Measurements from ENCODE around the gene CEP152.

CEP152 gene

GRCh38 chr15:48695827-48696573 is 114.9 kb downstream of the CEP152 start:
- DNase-seq = no peak

DNA sequence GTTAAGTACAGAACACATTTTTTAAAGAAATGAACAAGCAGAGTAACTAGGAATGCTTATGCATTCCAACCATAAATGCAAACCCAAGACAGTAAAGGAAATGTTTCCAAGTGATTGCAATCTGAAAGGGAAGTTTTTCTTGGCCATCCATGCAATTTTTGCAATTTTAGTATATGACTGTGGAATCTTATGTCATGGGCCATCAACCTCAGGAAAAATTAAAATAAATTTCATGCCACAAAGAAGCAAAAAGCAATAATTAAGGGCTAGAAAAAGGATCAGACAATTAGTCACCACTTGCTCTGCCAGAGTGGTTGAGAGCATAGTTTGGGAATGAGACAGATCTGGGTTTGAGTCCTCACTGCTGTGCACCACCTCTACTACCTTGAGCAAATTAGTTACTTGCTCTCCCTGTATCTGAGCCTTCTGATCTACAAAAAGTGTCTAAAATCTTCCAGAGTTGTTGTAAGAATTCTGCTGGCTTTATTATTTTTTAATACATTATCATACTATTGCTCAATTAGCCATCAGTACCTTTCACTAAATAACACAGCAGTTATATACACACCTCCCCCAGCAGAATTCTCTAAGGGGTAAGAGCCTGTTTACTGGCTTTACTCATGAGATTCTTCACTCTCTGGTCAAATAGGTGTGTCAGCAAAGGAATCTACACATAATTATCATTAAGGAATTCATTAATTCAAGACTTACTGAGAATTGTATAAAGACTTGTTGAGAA is 115.6 kb downstream of the CEP152 start:
- no peak for DNase-seq

- DNase-seq = no peak
Observed at GRCh38 chr15:48693484-48693883, 117.4 kb downstream of the CEP152 start.

GRCh38 chr15:48688493-48688892 is 122.4 kb downstream of the CEP152 start:
- no peak for DNase-seq

All from activated CD8-positive, alpha-beta memory T cell treated with anti-CD3 and anti-CD28 coated beads, Interleukin-2, amount 50 U/mL, for 48 hours (primary cell).